Body of pancreas (tissue), 4 donors: ENCODE measurements around the gene GNB2.
"Not testable (repeated sequence)": the region's sequence is repeated elsewhere in the genome, so short reads cannot be mapped to it uniquely, and the experiment has no call there.

Source experiments
- POLR2A ChIP-seq, 3 donors: fragments of 450-650 bp; IDR thresholded peaks; one replicate each; pipeline ENCODE4 v1.6.1; 2016; ENCODE audit warnings: antibody characterized with exemption in 3 of 3, mild to moderate bottlenecking in 2 of 3
- TF ChIP-seq, protein P1 (sequence below), 7 experiments: fragments of 450-650 bp in 4 of 7; fragments of 200-600 bp in 3 of 7; sonication (generic) in 3 of 7; IDR thresholded peaks; one replicate each; pipeline ENCODE4 v1.5.1; 2016 to 2019; ENCODE audit warnings: antibody characterized with exemption in 7 of 7

DNA sequence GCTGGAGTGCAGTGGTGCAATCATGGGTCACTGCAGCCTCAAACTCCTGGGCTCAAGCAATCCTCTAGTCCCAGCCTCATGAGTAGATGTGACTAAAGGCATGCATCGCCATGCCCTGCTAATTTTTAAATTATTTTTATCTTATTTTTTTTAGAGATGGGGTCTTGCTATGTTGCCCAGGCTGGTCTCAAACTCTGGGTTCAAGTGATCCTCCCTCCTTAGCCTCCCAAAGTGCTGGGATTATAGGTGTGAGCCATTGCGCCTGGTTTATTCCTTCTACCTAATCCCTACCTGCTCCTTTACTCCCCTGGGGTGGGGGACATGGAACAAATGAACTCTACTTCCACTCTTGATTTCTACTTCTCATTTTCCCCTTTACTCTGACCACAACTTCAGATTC, 50.8 kb downstream of the GNB2 start:
- TF ChIP-seq, protein P1, sequence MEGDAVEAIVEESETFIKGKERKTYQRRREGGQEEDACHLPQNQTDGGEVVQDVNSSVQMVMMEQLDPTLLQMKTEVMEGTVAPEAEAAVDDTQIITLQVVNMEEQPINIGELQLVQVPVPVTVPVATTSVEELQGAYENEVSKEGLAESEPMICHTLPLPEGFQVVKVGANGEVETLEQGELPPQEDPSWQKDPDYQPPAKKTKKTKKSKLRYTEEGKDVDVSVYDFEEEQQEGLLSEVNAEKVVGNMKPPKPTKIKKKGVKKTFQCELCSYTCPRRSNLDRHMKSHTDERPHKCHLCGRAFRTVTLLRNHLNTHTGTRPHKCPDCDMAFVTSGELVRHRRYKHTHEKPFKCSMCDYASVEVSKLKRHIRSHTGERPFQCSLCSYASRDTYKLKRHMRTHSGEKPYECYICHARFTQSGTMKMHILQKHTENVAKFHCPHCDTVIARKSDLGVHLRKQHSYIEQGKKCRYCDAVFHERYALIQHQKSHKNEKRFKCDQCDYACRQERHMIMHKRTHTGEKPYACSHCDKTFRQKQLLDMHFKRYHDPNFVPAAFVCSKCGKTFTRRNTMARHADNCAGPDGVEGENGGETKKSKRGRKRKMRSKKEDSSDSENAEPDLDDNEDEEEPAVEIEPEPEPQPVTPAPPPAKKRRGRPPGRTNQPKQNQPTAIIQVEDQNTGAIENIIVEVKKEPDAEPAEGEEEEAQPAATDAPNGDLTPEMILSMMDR (IDR thresholded peaks at IDR 0.05), result not testable (repeated sequence)
- TF ChIP-seq POLR2A (IDR thresholded peaks at IDR 0.05), result not testable (repeated sequence)
